ENCODE results near the gene ANAPC2.

ANAPC2 gene

GRCh38 chr9:137189297-137190295, 1.2 kb upstream of the ANAPC2 start:
- DNase-seq (ENCODE audit: low read depth), result no peak
- TF ChIP-seq CTCF (conservative IDR thresholded peaks at IDR 0.05; ENCODE audit: low read length), result no peak
- peak overlapping the region; percentile 96 for H3K4me3 ChIP-seq (ENCODE audit: low read length)

- DNase-seq (ENCODE audit: low read depth), result no peak
- H3K4me3 ChIP-seq (ENCODE audit: low read length), result peak overlapping the region; percentile 96
- TF ChIP-seq CTCF (conservative IDR thresholded peaks at IDR 0.05; ENCODE audit: low read length), result no peak
Measured at GRCh38 chr9:137188086-137188489, 272 bp downstream of the ANAPC2 start.

- no peak for DNase-seq (ENCODE audit: low read depth)
- no peak for TF ChIP-seq CTCF (conservative IDR thresholded peaks at IDR 0.05; ENCODE audit: low read length)
- H3K4me3 ChIP-seq (ENCODE audit: low read length), result peak overlapping the region; percentile 96
Measured at GRCh38 chr9:137187386-137187785, 974 bp downstream of the ANAPC2 start.

GRCh38 chr9:137186385-137186784, 2.0 kb downstream of the ANAPC2 start:
- no peak for TF ChIP-seq CTCF (conservative IDR thresholded peaks at IDR 0.05; ENCODE audit: low read length)
- H3K4me3 ChIP-seq (ENCODE audit: low read length), result no peak overlapping the region
- no peak for DNase-seq (ENCODE audit: low read depth)

GRCh38 chr9:137185921-137186320, 2.4 kb downstream of the ANAPC2 start:
- no peak for TF ChIP-seq CTCF (conservative IDR thresholded peaks at IDR 0.05; ENCODE audit: low read length)
- H3K4me3 ChIP-seq (ENCODE audit: low read length), result no peak overlapping the region
- no peak for DNase-seq (ENCODE audit: low read depth)

GRCh38 chr9:137184881-137185660, 3.3 kb downstream of the ANAPC2 start:
- no peak for DNase-seq (ENCODE audit: low read depth)
- no peak overlapping the region for H3K4me3 ChIP-seq (ENCODE audit: low read length)
- no peak for TF ChIP-seq CTCF (conservative IDR thresholded peaks at IDR 0.05; ENCODE audit: low read length)

Data from AG10803 (cell line).